K562 (cell line): Measurements from ENCODE around the gene IL1RL1. TPM values are rescaled to one million over a fixed set of nuclear protein-coding genes. Genes with fewer than 3 reads are reported as not detected.

Experiments used
- CUX1 ChIP-seq: fragments of 200-800 bp; sonication (Bioruptor generic); IDR thresholded peaks from 2 replicates; pipeline ENCODE4 v1.6.1; 2016; ENCODE audit warnings: missing genetic modification characterization, missing compliant biosample characterization
- HDGF ChIP-seq: fragments of 450-650 bp; IDR thresholded peaks from 2 replicates; pipeline ENCODE4 v1.6.1; 2016
- ILF3 ChIP-seq: fragments of 450-650 bp; IDR thresholded peaks from 2 replicates; pipeline ENCODE4 v1.6.1; 2018; ENCODE audit warnings: antibody characterized with exemption, mild to moderate bottlenecking, moderate library complexity, borderline replicate concordance
- KLF6 ChIP-seq: fragments of 250-450 bp; sonication (Bioruptor Pico); IDR thresholded peaks from 2 replicates; pipeline ENCODE4 v1.4.0; 2020; ENCODE audit warnings: mild to moderate bottlenecking, moderate library complexity, borderline replicate concordance
- MCM5 ChIP-seq: fragments of 450-650 bp; IDR thresholded peaks from 2 replicates; pipeline ENCODE4 v1.6.1; 2016; ENCODE audit warnings: low read depth
- MLLT1 ChIP-seq, 2 experiments: fragments of 450-650 bp; IDR thresholded peaks; 2 replicates each; pipeline ENCODE4 v1.6.1; 2016
- NFE2 ChIP-seq: IDR thresholded peaks from 2 replicates; pipeline ENCODE4 v1.6.1; 2014; ENCODE audit warnings: antibody characterized with exemption, low read depth
- NR4A1 ChIP-seq, 2 experiments: fragments of 250-450 bp in 1 of 2; fragments of 450-650 bp in 1 of 2; sonication (Bioruptor Pico) in 1 of 2; IDR thresholded peaks; 2 replicates each; pipeline versions ENCODE4 v1.4.0 to v1.6.1; 2016 to 2020; ENCODE audit warnings: mild to moderate bottlenecking in 2 of 2, missing compliant biosample characterization in 1 of 2, missing genetic modification characterization in 1 of 2, moderate library complexity in 1 of 2
- RFX7 ChIP-seq: fragments of 250-450 bp; sonication (Bioruptor Pico); IDR thresholded peaks from 2 replicates; pipeline ENCODE4 v1.5.1; 2021; ENCODE audit warnings: mild to moderate bottlenecking
- SIN3B ChIP-seq: fragments of 450-650 bp; IDR thresholded peaks from 2 replicates; pipeline ENCODE4 v1.6.1; 2017; ENCODE audit warnings: low read depth, mild to moderate bottlenecking, moderate library complexity
- SMARCE1 ChIP-seq: fragments of 450-650 bp; IDR thresholded peaks from 2 replicates; pipeline ENCODE4 v1.7.1; 2016; ENCODE audit warnings: mild to moderate bottlenecking
- SNIP1 ChIP-seq: fragments of 450-650 bp; IDR thresholded peaks from 2 replicates; pipeline ENCODE4 v1.7.1; 2017; ENCODE audit warnings: low read depth, mild to moderate bottlenecking
- SNRNP70 ChIP-seq: fragments of 200-400 bp; formaldehyde crosslinking; optimal IDR thresholded peaks from 2 replicates; pipeline ENCODE3; 2017; ENCODE audit warnings: low read depth, low read length
- TCF3 ChIP-seq: sonication (generic); formaldehyde crosslinking; IDR thresholded peaks from 2 replicates; pipeline ENCODE4 v1.4.0; 2020; ENCODE audit warnings: mild to moderate bottlenecking, missing genetic modification reagents
- TRIM25 ChIP-seq: fragments of 450-650 bp; IDR thresholded peaks from 2 replicates; pipeline ENCODE4 v1.7.0; 2016; ENCODE audit warnings: borderline replicate concordance
- TRIM28 ChIP-seq: fragments of 450-650 bp; IDR thresholded peaks from 2 replicates; pipeline ENCODE4 v1.6.1; 2017
- polyA plus RNA-seq, 8 experiments: library from polyadenylated mRNA; depleted of rRNA in 4 of 8; stranded (reverse) in 5 of 8; unstranded in 3 of 8; fragments of >200 nt; fragmentation: Nextera tagmentation in 2 of 8; fragmentation: Illumina TruSeq in 1 of 8; extraction: Ambion mirVana in 2 of 8; extraction: Trizol in 1 of 8; gene quantifications; 2 replicates each; pipeline versions ENCODE4 v1.2.1 to v1.2.3, GENCODE V29; 2011 to 2014; ENCODE audit warnings: inconsistent platforms in 1 of 8, missing spikeins in 1 of 8
- total RNA-seq, 7 experiments: library from RNA; depleted of rRNA in 6 of 7; stranded (reverse); fragments of >200 nt in 6 of 7; fragmentation: Illumina TruSeq in 2 of 7; extraction: Trizol in 2 of 7; gene quantifications; 2 replicates each; pipeline versions ENCODE4 v1.2.1 to v1.2.3, GENCODE V29; 2011 to 2021; ENCODE audit warnings: low replicate concordance in 1 of 7
- TF ChIP-seq, protein P1 (sequence below), 2 experiments: fragments of 150-350 bp in 1 of 2; IDR thresholded peaks; 2 replicates each; pipeline ENCODE4 v1.6.1; 2012 to 2016; ENCODE audit warnings: low read depth in 2 of 2, low read length in 2 of 2, mild to moderate bottlenecking in 1 of 2, moderate library complexity in 1 of 2

The IL1RL1 gene
- total and polyA plus RNA-seq, 9 of the 15 experiments (the other 6 are each of a cell fraction or from before 2014, with no cell fraction given), result 0.06 to 3.3 (median 0.59) TPM

GRCh38 chr2:102335871-102336366 lies 24.6 kb downstream of the IL1RL1 start (continued):
- TF ChIP-seq, protein P1, sequence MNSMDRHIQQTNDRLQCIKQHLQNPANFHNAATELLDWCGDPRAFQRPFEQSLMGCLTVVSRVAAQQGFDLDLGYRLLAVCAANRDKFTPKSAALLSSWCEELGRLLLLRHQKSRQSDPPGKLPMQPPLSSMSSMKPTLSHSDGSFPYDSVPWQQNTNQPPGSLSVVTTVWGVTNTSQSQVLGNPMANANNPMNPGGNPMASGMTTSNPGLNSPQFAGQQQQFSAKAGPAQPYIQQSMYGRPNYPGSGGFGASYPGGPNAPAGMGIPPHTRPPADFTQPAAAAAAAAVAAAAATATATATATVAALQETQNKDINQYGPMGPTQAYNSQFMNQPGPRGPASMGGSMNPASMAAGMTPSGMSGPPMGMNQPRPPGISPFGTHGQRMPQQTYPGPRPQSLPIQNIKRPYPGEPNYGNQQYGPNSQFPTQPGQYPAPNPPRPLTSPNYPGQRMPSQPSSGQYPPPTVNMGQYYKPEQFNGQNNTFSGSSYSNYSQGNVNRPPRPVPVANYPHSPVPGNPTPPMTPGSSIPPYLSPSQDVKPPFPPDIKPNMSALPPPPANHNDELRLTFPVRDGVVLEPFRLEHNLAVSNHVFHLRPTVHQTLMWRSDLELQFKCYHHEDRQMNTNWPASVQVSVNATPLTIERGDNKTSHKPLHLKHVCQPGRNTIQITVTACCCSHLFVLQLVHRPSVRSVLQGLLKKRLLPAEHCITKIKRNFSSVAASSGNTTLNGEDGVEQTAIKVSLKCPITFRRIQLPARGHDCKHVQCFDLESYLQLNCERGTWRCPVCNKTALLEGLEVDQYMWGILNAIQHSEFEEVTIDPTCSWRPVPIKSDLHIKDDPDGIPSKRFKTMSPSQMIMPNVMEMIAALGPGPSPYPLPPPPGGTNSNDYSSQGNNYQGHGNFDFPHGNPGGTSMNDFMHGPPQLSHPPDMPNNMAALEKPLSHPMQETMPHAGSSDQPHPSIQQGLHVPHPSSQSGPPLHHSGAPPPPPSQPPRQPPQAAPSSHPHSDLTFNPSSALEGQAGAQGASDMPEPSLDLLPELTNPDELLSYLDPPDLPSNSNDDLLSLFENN (IDR thresholded peaks at IDR 0.05; ENCODE audit: low read depth in 2 of 2, low read length in 2 of 2), result peak in 1 of 2 experiments; percentile 94; a peak in 2 of 4 replicates
- no peak for TF ChIP-seq SIN3B
- TF ChIP-seq ILF3, result no peak; the same call in 1 of the 2 replicates
- TF ChIP-seq TRIM25, result no peak
- TF ChIP-seq CUX1 (CRISPR knock-in tag), result peak; percentile 68; the same call in 1 of the 2 replicates
- TF ChIP-seq SMARCE1, result peak; percentile 99
- TF ChIP-seq TRIM28, result peak; percentile 71
- 0 out of 2 replicates have a peak, but pooled peaks have one; percentile 51 for TF ChIP-seq HDGF
- TF ChIP-seq MLLT1 (IDR thresholded peaks at IDR 0.05), result peak in 1 of 2 experiments; percentile 94; a peak in 2 of 4 replicates
- no peak for TF ChIP-seq SNRNP70
- no peak for TF ChIP-seq SNIP1
- peak; percentile 96 for TF ChIP-seq TCF3 (CRISPR knock-in tag)
- TF ChIP-seq KLF6 (CRISPR knock-in tag), result peak; percentile 16; the same call in 1 of the 2 replicates
- TF ChIP-seq NR4A1 (CRISPR knock-in tag; IDR thresholded peaks at IDR 0.05), result no peak
- peak; percentile 67; the same call in 1 of the 2 replicates for TF ChIP-seq NR4A1 (tag; IDR thresholded peaks at IDR 0.05)
- TF ChIP-seq NFE2, result peak; percentile 51
- TF ChIP-seq MCM5, result no peak
- TF ChIP-seq RFX7 (CRISPR knock-in tag), result no peak
